ENCODE measurements around the gene HDGFL3.
"Not testable (repeated sequence)": the region's sequence is repeated elsewhere in the genome, so short reads cannot be mapped to it uniquely, and the experiment has no call there.

Gene HDGFL3

DNA sequence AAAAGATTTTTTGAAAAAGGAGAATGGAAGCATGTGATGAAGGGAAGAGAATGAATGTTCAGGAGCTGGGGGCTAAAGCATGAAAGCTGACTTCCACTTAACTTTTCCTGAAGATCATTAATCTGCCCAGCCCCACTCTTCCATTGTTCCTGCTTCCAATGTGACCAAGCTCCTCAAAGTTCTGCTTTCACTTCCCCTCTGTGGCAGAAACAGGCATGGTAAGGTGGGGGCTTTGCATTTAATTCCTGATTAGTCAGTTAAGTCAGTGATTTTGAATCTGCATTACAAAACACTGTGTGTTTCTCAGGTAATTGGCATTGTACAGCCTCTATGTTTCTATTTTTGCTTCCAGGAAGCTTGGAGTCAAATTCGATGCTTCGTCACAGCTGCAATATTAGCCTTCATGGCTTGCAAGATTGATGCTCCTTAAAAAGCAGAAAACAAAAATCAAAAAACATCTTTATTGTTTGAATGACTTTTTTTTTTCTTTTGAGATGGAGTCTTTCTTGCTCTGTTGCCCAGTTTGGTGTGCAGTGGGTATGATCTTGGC, 107.5 kb downstream of the HDGFL3 start:
- no peaks in the 10 kb centered on the region for H3K27me3 ChIP-seq (ENCODE audit: insufficient read depth, low read depth, severe bottlenecking)
- H3K4me3 ChIP-seq (ENCODE audit: low read depth, low read length), result no peak overlapping the region
- no peaks in the 10 kb centered on the region for H3K36me3 ChIP-seq
- no peak for DNase-seq
- TF ChIP-seq, protein P1, sequence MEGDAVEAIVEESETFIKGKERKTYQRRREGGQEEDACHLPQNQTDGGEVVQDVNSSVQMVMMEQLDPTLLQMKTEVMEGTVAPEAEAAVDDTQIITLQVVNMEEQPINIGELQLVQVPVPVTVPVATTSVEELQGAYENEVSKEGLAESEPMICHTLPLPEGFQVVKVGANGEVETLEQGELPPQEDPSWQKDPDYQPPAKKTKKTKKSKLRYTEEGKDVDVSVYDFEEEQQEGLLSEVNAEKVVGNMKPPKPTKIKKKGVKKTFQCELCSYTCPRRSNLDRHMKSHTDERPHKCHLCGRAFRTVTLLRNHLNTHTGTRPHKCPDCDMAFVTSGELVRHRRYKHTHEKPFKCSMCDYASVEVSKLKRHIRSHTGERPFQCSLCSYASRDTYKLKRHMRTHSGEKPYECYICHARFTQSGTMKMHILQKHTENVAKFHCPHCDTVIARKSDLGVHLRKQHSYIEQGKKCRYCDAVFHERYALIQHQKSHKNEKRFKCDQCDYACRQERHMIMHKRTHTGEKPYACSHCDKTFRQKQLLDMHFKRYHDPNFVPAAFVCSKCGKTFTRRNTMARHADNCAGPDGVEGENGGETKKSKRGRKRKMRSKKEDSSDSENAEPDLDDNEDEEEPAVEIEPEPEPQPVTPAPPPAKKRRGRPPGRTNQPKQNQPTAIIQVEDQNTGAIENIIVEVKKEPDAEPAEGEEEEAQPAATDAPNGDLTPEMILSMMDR (IDR thresholded peaks at IDR 0.05; ENCODE audit: low read depth, low read length), result no peak
- H3K27ac ChIP-seq, result no peak overlapping the region
- H3K9me3 ChIP-seq (ENCODE audit: severe bottlenecking), result peaks cover 6% of the 10 kb centered on the region

DNA sequence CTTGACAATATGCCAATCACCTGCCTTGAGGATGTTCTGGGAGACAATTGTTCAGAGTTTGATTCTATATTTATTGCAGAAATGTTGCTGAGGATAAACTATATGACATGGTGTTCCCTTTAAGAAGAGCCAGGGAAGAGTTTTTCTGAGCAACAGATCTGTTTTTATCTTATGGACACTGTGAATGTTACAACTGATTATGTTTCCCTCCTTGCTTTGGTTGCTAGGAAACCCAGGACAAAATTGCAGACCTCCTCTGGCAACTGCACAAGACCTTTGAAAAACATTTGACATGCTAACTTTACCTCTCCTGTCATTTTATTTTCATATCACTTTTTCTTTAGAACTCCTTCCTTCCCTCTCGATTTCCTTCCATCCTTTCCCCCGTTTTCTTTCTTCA, 108.3 kb downstream of the HDGFL3 start:
- H3K36me3 ChIP-seq, result no peaks in the 10 kb centered on the region
- peaks cover 6% of the 10 kb centered on the region for H3K9me3 ChIP-seq (ENCODE audit: severe bottlenecking)
- no peaks in the 10 kb centered on the region for H3K27me3 ChIP-seq (ENCODE audit: insufficient read depth, low read depth, severe bottlenecking)
- no peak for DNase-seq
- H3K27ac ChIP-seq, result no peak overlapping the region
- H3K4me3 ChIP-seq (ENCODE audit: low read depth, low read length), result no peak overlapping the region
- TF ChIP-seq, protein P1 (IDR thresholded peaks at IDR 0.05; ENCODE audit: low read depth, low read length), result no peak

DNA sequence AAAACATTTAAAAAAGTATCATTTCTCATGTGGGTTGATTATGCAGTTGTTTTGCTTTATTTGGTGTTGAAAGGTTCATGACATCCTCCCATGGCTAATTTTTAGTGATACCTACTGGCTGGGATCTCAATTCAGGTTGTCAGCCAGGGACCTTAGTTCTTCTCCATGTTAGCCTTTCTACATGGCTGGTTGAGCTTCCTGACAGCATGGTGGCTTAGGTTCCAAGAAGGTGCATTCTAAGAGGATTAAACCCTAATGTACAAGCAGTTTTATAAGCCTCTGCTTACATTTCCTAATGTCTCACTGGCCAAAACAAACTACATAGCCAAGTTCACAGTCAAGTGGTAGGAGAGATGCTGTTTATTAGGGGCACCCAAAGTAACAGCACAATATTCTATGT, 109.5 kb downstream of the HDGFL3 start:
- H3K4me3 ChIP-seq (ENCODE audit: low read depth, low read length), result no peak overlapping the region
- H3K27ac ChIP-seq, result no peak overlapping the region
- H3K9me3 ChIP-seq (ENCODE audit: severe bottlenecking), result peaks cover 6% of the 10 kb centered on the region
- no peaks in the 10 kb centered on the region for H3K36me3 ChIP-seq
- no peaks in the 10 kb centered on the region for H3K27me3 ChIP-seq (ENCODE audit: insufficient read depth, low read depth, severe bottlenecking)
- peak; percentile 54 for DNase-seq
- TF ChIP-seq, protein P1 (IDR thresholded peaks at IDR 0.05; ENCODE audit: low read depth, low read length), result no peak

DNA sequence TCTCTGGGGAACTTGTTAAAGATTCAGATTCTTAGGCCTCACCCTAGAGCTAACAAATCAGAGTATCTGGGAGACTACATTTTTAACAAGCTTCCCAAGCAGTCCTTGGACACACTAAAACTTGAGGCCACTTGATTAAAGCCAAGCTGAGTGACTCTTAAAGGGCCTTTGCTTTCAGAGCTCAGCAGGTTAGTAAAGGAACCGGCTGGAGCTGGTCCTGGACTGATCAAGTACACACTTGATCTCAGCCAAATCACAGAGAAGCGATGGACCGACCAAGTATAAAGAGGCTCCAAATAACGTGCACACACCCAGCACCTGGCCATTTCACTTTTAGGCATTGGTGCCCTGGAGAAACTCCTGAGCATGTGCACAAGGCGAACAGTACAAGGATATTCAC, 113.0 kb downstream of the HDGFL3 start:
- Histone ChIP-seq H3K4me3 (ENCODE audit: low read depth, low read length) (no peak overlapping the region), H3K9me3 (ENCODE audit: severe bottlenecking) (peaks cover 6% of the 10 kb centered on the region), H3K36me3 (no peaks in the 10 kb centered on the region), H3K27ac (no peak overlapping the region), H3K27me3 (ENCODE audit: insufficient read depth, low read depth, severe bottlenecking) (no peaks in the 10 kb centered on the region)
- DNase-seq, result no peak
- TF ChIP-seq, protein P1 (IDR thresholded peaks at IDR 0.05; ENCODE audit: low read depth, low read length), result no peak

DNA sequence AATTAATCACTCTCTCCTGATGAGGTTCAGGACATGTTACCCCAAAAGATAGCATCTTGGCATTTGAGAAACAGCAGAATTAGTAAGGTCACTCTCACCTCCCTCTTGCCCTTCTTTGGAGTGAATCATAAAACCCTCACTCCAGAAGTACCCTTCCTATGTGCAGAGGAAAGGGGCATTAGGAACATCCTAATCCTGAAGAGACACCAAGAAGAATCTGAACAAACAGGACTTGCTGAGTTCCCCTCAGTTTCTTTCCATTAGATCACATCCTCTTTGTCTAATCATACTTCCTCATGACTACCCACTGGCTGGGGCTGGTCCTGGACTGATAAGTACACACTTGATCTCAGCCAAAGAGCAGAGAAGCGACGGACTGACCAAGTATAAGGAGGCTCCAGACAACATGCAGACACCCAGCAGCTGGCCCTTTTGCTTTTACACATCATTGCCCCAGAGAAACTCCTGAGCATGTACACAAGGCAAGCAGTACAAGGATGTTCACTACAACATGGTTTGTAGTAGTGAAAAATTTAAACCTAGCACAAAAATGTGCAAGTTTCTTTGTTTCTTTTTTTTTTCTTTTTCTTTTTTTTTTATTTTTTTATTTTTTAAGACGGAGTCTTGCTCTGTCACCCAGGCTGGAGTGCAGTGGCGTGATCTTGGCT, 115.2 kb downstream of the HDGFL3 start:
- DNase-seq, result peak; percentile 42
- peak overlapping the region; percentile 38 for H3K27ac ChIP-seq
- no peaks in the 10 kb centered on the region for H3K36me3 ChIP-seq
- TF ChIP-seq, protein P1 (IDR thresholded peaks at IDR 0.05; ENCODE audit: low read depth, low read length), result no peak
- H3K27me3 ChIP-seq (ENCODE audit: insufficient read depth, low read depth, severe bottlenecking), result no peaks in the 10 kb centered on the region
- peaks cover 5% of the 10 kb centered on the region for H3K9me3 ChIP-seq (ENCODE audit: severe bottlenecking)
- no peak overlapping the region for H3K4me3 ChIP-seq (ENCODE audit: low read depth, low read length)

DNA sequence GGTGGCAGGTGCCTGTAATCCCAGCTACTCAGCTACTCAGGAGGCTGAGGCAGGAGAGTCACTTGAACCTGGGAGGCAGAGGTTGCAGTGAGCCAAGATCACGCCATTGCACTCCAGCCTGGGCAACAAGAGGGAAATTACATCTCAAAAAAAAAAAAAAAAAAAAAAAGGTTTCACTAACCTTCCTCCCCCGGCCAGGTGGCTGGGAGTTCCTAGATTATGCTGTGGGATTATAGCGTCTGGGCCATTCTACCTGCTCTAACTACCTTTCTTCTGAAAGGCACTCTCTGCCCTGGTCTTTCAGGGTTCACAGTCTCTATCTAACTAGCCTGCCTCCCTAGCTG, 115.7 kb downstream of the HDGFL3 start:
- H3K4me3 ChIP-seq (ENCODE audit: low read depth, low read length); H3K27me3 ChIP-seq (ENCODE audit: insufficient read depth, low read depth, severe bottlenecking); H3K9me3 ChIP-seq (ENCODE audit: severe bottlenecking); H3K36me3 ChIP-seq: not testable (repeated sequence)
- peak; percentile 30 for DNase-seq
- peak overlapping the region; percentile 38 for H3K27ac ChIP-seq

All from WERI-Rb-1 (cell line).